Panc1 (cell line): ENCODE results near the gene NOX3. TPM values are rescaled to one million over a fixed set of nuclear protein-coding genes. Genes with fewer than 3 reads are reported as not detected.
"Not testable (repeated sequence)": the region's sequence is repeated elsewhere in the genome, so short reads cannot be mapped to it uniquely, and the experiment has no call there.

Experiments
- ATAC-seq: fragments of 200-7000 bp; cut with Tn5 transposase; 2 replicates; pipeline ENCODE4 v1.9.1; 2020; ENCODE audit warnings: mild to moderate bottlenecking, moderate library complexity
- BruUV-seq: library from RNA; stranded (reverse); fragments of 400-500 nt; replicated peaks from 2 replicates; lab custom pipeline; 2021; lab: Mats Ljungman, UMichigan
- CTCF ChIA-PET: fragments of 300-600 bp; sonication (Branson Sonifier 250); formaldehyde crosslinking; loops from one replicate; lab custom pipeline; 2022; ENCODE audit warnings: antibody characterized with exemption; lab: Charles Lee
- POLR2A ChIA-PET: fragments of 300-600 bp; sonication (Branson Sonifier 250); formaldehyde crosslinking; loops from one replicate; lab custom pipeline; 2022; ENCODE audit warnings: antibody characterized with exemption; lab: Charles Lee
- DNase-seq: peaks from one replicate; pipeline ENCODE4 v3.0.0-alpha.2; 2010; ENCODE audit warnings: low read depth, low spot score
- H3K27ac ChIP-seq: 2 replicates; pipeline ENCODE4 v1.5.1; 2011; ENCODE audit warnings: mild to moderate bottlenecking, low read length, inconsistent platforms
- H3K27me3 ChIP-seq: fragments of 200-500 bp; sonication (Bioruptor generic); 2 replicates; pipeline ENCODE4 v1.6.0; 2014; ENCODE audit warnings: low read length, inconsistent platforms; ENCODE audit not compliant: control insufficient read depth, insufficient read depth
- H3K36me3 ChIP-seq: fragments of 200-500 bp; sonication (Bioruptor generic); 2 replicates; pipeline ENCODE4 v1.5.1; 2014; ENCODE audit warnings: inconsistent platforms, mild to moderate bottlenecking, low read length, moderate library complexity; ENCODE audit not compliant: control insufficient read depth, insufficient read depth
- H3K4me1 ChIP-seq: 2 replicates; pipeline ENCODE4 v1.5.1; 2011; ENCODE audit warnings: inconsistent platforms, mild to moderate bottlenecking, low read length, moderate library complexity; ENCODE audit not compliant: control insufficient read depth, insufficient read depth
- H3K4me3 ChIP-seq, 2 experiments: 2 replicates each; pipeline ENCODE4 v1.5.1; 2011 to 2012; ENCODE audit warnings: low read depth in 2 of 2, low read length in 2 of 2, mild to moderate bottlenecking in 2 of 2, inconsistent platforms in 1 of 2, moderate library complexity in 1 of 2
- H3K9me3 ChIP-seq: fragments of 200-500 bp; sonication (Bioruptor generic); 2 replicates; pipeline ENCODE4 v1.5.1; 2014; ENCODE audit warnings: low read depth, mild to moderate bottlenecking, inconsistent platforms, low read length, moderate library complexity; ENCODE audit not compliant: control insufficient read depth, insufficient read depth
- POLR2AphosphoS5 ChIP-seq: IDR thresholded peaks from 2 replicates; pipeline ENCODE4 v1.6.1; 2012; ENCODE audit warnings: mild to moderate bottlenecking, low read depth, low read length, moderate library complexity
- SIN3A ChIP-seq: IDR thresholded peaks from 2 replicates; pipeline ENCODE4 v1.6.1; 2012; ENCODE audit warnings: low read depth, mild to moderate bottlenecking, low read length, moderate library complexity, borderline replicate concordance; ENCODE audit not compliant: insufficient read depth
- TCF7L2 ChIP-seq: IDR thresholded peaks from 2 replicates; pipeline ENCODE4 v1.6.1; 2011; ENCODE audit warnings: mild to moderate bottlenecking, low read depth, low read length, inconsistent platforms
- in situ Hi-C: cut with HindIII; loops from 2 replicates; pipeline ENCODE4 v1.10.0; 2016; ENCODE audit warnings: low sequenced_read_pairs, low pct_unique_long_range_greater_than_20kb
- intact Hi-C: fragments of 100-400 bp; cut with micrococcal nuclease; formaldehyde crosslinking; loops from one replicate; pipeline ENCODE4 v1.10.0; 2022; ENCODE audit not compliant: unreplicated experiment
- total RNA-seq: library from RNA; stranded (reverse); gene quantifications from one replicate; pipeline ENCODE4 v1.2.1, GENCODE V29; 2021; ENCODE audit not compliant: unreplicated experiment
- TF ChIP-seq, protein P1 (sequence below), 2 experiments: IDR thresholded peaks; 2 replicates each; pipeline ENCODE4 v1.6.1; 2011 to 2012; ENCODE audit warnings: low read depth in 2 of 2, control low read depth in 1 of 2, low read length in 1 of 2, mild to moderate bottlenecking in 1 of 2, moderate library complexity in 1 of 2; ENCODE audit not compliant: insufficient read depth in 1 of 2
- TF ChIP-seq, protein P2 (sequence below): fragments of 450-650 bp; IDR thresholded peaks from 2 replicates; pipeline ENCODE4 v1.5.1; 2017; ENCODE audit warnings: mild to moderate bottlenecking

Gene NOX3
- total RNA-seq, 1 experiment from 2014 or later = not detected

GRCh38 chr6:155491421-155491820 lies 35.8 kb upstream of the NOX3 start:
- Histone ChIP-seq H3K27me3 (no peaks in the 10 kb centered on the region), H3K4me3 (no peak overlapping the region), H3K27ac (no peak overlapping the region), H3K9me3 (peaks cover 12% of the 10 kb centered on the region; the same call in 1 of the 2 replicates), H3K4me1 (peaks cover 5% of the 10 kb centered on the region; the same call in 1 of the 2 replicates), H3K36me3 (no peaks in the 10 kb centered on the region)
- no TSS peak for BruUV-seq
- ChIA-PET POLR2A (no interaction called here), CTCF (no interaction called here)
- no peak for TF ChIP-seq TCF7L2
- TF ChIP-seq SIN3A = no peak
- TF ChIP-seq, protein P1, sequence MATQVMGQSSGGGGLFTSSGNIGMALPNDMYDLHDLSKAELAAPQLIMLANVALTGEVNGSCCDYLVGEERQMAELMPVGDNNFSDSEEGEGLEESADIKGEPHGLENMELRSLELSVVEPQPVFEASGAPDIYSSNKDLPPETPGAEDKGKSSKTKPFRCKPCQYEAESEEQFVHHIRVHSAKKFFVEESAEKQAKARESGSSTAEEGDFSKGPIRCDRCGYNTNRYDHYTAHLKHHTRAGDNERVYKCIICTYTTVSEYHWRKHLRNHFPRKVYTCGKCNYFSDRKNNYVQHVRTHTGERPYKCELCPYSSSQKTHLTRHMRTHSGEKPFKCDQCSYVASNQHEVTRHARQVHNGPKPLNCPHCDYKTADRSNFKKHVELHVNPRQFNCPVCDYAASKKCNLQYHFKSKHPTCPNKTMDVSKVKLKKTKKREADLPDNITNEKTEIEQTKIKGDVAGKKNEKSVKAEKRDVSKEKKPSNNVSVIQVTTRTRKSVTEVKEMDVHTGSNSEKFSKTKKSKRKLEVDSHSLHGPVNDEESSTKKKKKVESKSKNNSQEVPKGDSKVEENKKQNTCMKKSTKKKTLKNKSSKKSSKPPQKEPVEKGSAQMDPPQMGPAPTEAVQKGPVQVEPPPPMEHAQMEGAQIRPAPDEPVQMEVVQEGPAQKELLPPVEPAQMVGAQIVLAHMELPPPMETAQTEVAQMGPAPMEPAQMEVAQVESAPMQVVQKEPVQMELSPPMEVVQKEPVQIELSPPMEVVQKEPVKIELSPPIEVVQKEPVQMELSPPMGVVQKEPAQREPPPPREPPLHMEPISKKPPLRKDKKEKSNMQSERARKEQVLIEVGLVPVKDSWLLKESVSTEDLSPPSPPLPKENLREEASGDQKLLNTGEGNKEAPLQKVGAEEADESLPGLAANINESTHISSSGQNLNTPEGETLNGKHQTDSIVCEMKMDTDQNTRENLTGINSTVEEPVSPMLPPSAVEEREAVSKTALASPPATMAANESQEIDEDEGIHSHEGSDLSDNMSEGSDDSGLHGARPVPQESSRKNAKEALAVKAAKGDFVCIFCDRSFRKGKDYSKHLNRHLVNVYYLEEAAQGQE (IDR thresholded peaks at IDR 0.05; ENCODE audit: insufficient read depth in 1 of 2, low read depth in 2 of 2, low read length in 1 of 2) = no peak
- TF ChIP-seq, protein P2, sequence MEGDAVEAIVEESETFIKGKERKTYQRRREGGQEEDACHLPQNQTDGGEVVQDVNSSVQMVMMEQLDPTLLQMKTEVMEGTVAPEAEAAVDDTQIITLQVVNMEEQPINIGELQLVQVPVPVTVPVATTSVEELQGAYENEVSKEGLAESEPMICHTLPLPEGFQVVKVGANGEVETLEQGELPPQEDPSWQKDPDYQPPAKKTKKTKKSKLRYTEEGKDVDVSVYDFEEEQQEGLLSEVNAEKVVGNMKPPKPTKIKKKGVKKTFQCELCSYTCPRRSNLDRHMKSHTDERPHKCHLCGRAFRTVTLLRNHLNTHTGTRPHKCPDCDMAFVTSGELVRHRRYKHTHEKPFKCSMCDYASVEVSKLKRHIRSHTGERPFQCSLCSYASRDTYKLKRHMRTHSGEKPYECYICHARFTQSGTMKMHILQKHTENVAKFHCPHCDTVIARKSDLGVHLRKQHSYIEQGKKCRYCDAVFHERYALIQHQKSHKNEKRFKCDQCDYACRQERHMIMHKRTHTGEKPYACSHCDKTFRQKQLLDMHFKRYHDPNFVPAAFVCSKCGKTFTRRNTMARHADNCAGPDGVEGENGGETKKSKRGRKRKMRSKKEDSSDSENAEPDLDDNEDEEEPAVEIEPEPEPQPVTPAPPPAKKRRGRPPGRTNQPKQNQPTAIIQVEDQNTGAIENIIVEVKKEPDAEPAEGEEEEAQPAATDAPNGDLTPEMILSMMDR = no peak
- no peak for TF ChIP-seq POLR2AphosphoS5
- intact Hi-C loops (no loop called here), in situ Hi-C loops (no loop called here)
- ATAC-seq (no peak), DNase-seq (no peak)

DNA sequence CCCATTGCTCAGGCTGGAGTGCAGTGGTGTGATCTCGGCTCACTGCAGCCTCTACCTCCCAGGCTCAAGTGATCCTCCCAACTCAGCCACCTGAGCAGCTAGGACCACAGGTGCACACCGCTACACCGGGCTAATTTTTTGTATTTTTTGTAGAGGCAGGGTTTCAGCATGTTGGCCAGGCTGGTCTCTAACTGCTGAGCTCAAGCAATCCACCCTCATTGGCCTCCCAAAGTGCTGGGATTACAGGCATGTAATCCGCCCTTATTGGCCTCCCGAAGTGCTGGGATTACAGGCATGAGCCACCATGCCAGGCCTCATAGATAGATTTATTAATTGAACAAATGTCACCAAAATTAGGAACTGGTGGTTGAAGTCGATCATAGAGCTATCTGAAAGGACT lies 32.6 kb upstream of the NOX3 start:
- ATAC-seq, H3K4me3 ChIP-seq, H3K36me3 ChIP-seq, DNase-seq, intact Hi-C loops, in situ Hi-C loops, H3K27me3 ChIP-seq, H3K27ac ChIP-seq, CTCF ChIA-PET, H3K4me1 ChIP-seq, BruUV-seq: not testable (repeated sequence)
- H3K9me3 ChIP-seq = peaks cover 12% of the 10 kb centered on the region; the same call in 1 of the 2 replicates
- POLR2A ChIA-PET = interaction anchor here (0.6 to 0.7 kb wide), 2 partner anchors 365 to 1019 kb away, joined by 4 to 6 read pairs; no protein-coding TSS in a partner anchor

DNA sequence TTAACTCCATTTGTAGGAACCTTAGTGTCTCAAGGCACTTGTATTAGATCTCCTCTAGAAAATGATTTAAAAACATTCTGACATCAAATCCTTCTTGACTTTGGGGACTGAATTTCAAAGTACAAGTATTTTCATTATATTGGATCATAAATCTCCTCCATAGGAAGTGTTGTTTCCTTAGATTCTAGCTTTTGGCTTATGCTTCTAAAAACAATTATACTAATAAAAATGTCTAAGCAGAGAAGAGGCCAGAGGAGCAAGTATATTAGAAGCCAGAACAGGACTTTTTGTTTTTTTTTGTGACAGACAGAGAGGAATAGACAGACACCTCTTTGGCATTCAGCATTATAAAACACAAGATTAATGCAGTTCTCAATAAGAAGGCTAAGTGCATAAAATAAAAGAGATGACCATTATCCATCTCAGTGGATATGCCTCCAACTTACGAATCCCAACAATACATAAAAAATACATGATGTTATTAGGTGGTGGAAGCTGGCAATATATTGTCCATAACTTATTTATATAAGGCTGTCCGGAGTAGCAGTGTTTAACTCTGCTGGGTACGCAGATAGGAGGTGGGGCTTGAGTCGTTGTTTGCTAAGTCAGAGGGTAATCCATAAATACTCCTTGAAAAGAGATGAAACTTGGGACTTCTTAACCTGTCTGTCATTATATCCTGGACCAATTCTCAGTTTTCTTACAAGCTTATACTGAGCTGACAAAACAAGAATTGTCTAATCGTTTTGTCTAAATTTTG lies 31.9 kb upstream of the NOX3 start:
- POLR2A ChIA-PET = interaction anchor here (0.6 kb wide), 1 partner anchor 366 kb away, joined by 6 read pairs; no protein-coding TSS in a partner anchor
- intact Hi-C loops = no loop called here

More for the DNA sequence above, 31.9 kb upstream of the NOX3 start:
- no peak for DNase-seq
- CTCF ChIA-PET = no interaction called here
- Histone ChIP-seq H3K9me3 (peaks cover 12% of the 10 kb centered on the region; the same call in 1 of the 2 replicates), H3K4me3 (no peak overlapping the region), H3K4me1 (no peaks in the 10 kb centered on the region), H3K27me3 (no peaks in the 10 kb centered on the region), H3K27ac (no peak overlapping the region), H3K36me3 (no peaks in the 10 kb centered on the region)
- no TSS peak for BruUV-seq
- ATAC-seq = no peak
- in situ Hi-C loops = no loop called here
- TF ChIP-seq TCF7L2 = no peak
- no peak for TF ChIP-seq SIN3A
- TF ChIP-seq, protein P1 (IDR thresholded peaks at IDR 0.05; ENCODE audit: insufficient read depth in 1 of 2, low read depth in 2 of 2, low read length in 1 of 2) = no peak
- TF ChIP-seq, protein P2 = no peak
- no peak for TF ChIP-seq POLR2AphosphoS5
